A549 treated with AZD9567 at 1 μM for 4 hours (cell line): ENCODE results near the gene B3GNT3. TPM values are rescaled to one million over a fixed set of nuclear protein-coding genes. Genes with fewer than 3 reads are reported as not detected.

ENCODE experiments used
- total RNA-seq: library from RNA; stranded (reverse); fragments of 200-300 nt; extraction: Qiagen RNA extraction; gene quantifications from 5 replicates; pipeline ENCODE4 v1.2.3, GENCODE V29; 2022; ENCODE audit not compliant: insufficient read depth

B3GNT3 gene
- 2.6 to 4.8 TPM (median 3.1 TPM) in 5 replicates for total RNA-seq

GRCh38 chr19:17794731-17795494 lies at the start of gene B3GNT3:
TSS of gene B3GNT3 (plus strand) at chr19:17795138. CDS start at chr19:17807808, 12,670 bp downstream.

DNA sequence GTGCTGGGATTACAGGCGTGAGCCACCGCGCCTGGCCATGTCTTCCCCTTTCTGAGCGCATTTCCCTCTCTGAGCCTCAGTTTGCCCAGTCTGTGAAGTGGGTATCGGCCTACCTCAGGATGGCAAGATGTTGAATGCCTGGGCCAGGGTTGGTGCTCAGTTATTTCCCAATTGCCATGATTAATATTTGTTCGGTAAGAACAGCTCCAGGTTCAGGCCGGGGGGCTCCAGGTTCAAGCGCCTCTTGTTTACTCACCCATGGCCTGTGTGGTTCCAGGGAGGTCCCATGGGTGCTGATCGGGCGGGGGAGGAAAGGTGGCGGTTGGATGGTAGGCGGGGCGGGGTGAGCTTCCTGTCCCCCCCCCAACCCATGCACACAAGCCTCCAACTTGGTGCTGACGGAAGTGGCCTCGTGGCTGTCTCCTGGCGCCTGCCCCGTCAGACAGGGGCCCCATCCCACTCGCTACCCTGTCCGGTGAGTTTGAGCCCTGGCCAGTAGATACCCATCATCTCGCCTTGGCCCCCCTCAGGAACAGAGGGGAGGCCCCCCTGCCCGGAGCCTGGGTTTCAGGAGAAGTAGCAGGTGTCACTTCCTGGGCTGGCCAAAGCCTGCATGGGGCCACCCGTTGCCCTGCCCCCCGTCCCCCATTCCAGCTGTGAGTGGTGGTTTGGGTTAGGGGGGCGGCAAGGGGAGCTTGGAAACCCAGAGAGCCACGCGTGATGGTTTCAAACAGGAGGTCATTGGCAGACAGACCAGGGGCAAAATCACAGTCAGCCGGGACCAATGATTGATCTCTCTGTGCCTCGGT lies 43.6 kb upstream of the B3GNT3 start, which contains the start of gene FCHO1:
Gene FCHO1 (plus strand): TSS at position 375 of the 809 bp plus-strand sequence. CDS start 3,688 bp downstream, outside the sequence.

GRCh38 chr19:17821190-17821589 lies 26.3 kb downstream of the B3GNT3 start, which contains the start of gene INSL3:
TSS of gene INSL3 (minus strand) at chr19:17821519. CDS start at chr19:17821506, 13 bp downstream.

DNA sequence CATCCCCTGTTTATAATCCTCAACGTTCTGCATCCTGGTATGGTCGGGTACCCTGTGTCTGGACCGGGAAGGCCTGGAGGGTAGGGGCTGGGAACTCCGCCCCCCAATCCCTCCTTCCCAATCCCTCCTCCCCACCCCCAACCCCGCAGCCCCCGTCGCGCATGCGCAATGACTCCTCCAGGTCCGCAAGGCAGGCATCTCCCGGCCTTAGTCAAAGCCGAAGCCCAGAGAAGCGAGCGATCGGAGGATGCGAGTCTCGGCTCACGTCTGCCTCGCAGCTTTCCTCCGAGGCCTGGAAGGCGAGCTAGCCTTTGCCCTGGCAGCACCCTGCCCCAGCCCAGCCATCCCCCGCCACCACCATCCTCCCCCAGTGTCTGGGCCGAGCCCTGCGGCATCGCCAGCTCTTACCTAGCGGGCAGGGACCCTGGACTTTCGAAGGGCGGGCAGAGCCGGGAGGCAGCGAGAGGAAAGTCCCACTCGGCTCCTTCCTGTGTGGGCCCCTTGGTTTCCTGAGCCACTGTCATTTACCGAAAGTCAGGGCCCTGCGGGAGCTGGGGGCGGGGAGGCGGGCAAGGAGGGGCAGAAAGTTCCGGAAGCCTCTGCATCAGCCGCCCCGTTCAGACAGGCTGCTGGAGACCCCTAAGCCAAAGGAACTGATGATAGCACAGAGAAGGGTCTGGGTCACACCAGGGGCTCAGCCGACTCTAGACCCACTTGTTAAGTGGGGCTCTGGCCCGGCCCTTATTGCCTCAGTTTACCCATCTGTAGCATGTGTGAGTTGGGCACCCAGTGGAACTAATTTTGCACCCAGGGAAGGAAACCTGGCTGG lies 52.8 kb downstream of the B3GNT3 start, which contains the start of gene JAK3:
Gene JAK3 (minus strand): TSS at position 445 of the 829 bp plus-strand sequence. CDS start 3,565 bp downstream, outside the sequence.

DNA sequence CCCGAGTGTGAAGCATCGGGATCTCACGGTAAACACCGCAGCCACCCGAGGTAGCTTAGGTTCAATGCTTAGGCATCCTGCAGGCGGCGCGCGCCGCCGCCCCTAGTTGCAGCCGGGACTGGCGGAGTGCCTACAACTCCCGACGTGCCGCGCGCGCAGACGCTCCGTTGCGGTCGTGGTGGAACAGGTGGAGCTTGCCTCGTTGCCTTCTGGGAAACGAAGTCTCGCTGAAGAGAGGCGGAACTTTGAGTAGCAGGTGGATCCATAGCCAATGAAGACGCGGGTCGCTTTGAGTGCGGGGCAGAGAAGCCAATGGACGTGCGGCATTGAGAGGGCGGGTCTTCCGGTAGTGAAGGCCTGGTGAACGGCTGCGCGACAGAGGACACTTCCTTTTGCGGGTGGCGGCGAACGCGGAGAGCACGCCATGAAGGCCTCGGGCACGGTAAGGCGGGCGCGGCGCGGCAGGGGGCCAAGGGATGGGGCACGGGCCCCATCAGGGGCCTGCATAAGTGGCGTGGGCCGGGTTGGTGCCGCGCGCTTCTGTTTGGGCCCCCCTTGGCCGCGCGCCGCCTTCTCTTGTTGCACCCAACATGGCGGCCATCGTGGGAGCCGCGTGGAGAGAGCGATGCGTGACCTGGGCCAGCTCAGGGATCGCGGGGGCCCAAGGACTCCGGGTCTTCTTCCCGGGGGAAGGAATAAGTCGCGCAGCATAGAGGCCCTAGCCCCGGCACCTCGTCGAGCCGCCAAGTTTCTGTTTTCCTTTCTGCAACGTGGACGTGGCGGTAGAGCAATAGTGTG lies 64.8 kb downstream of the B3GNT3 start, which contains the start of gene RPL18A:
Gene RPL18A (plus strand): TSS at position 378 of the 798 bp plus-strand sequence. CDS start 47 bp downstream, at position 425.

Other genes with a start within 250 kb of the B3GNT3 start
- gene COLGALT1, start 239.5 kb upstream of the B3GNT3 start, total RNA-seq, result 58.7 to 70.7 TPM (median 66.4 TPM) in 5 replicates
- gene UNC13A, start 106.8 kb upstream of the B3GNT3 start, total RNA-seq, result 0.50 to 1.5 TPM (median 1.2 TPM) in 5 replicates
- 32.7 to 36.4 TPM (median 34.6 TPM) in 5 replicates for gene MAP1S, start 75.7 kb upstream of the B3GNT3 start, total RNA-seq
- 15.5 to 19.5 TPM (median 18.1 TPM) in 5 replicates for gene FCHO1, start 43.7 kb upstream of the B3GNT3 start, total RNA-seq
- gene INSL3, start 26.4 kb downstream of the B3GNT3 start, total RNA-seq, result 0.28 to 0.61 TPM (median 0.50 TPM) in 4 of 5 replicates, not detected in the other
- 0.22 to 0.35 TPM (median 0.26 TPM) in 5 replicates for gene JAK3, start 52.8 kb downstream of the B3GNT3 start, total RNA-seq
- gene RPL18A, start 64.8 kb downstream of the B3GNT3 start, total RNA-seq, result 1,507 to 2,300 TPM (median 2,170 TPM) in 5 replicates
- gene SLC5A5, start 76.8 kb downstream of the B3GNT3 start, total RNA-seq, result 0.14 to 0.22 TPM (median 0.17 TPM) in 4 of 5 replicates, not detected in the other
- gene CCDC124, start 137.9 kb downstream of the B3GNT3 start, total RNA-seq, result 80.4 to 119 TPM (median 113 TPM) in 5 replicates
- gene KCNN1, start 172.0 kb downstream of the B3GNT3 start, total RNA-seq, result 0.57 to 1.2 TPM (median 0.86 TPM) in 4 of 5 replicates, not detected in the other
- 27.9 to 44.1 TPM (median 43.5 TPM) in 5 replicates for gene ARRDC2, start 213.0 kb downstream of the B3GNT3 start, total RNA-seq